Measurements from ENCODE around the gene C2orf81. TPM values are rescaled to one million over a fixed set of nuclear protein-coding genes. Genes with fewer than 3 reads are reported as not detected.

C2orf81 gene
- total and polyA plus RNA-seq, 10 of the 15 experiments (the other 5 are each of a cell fraction or from before 2014, with no cell fraction given) = 0.10 to 9.8 (median 2.7) TPM

- TF ChIP-seq PKNOX1 (IDR thresholded peaks at IDR 0.05) (peak; percentile 62), SMARCA5 (IDR thresholded peaks at IDR 0.05) (peak; percentile 71; the same call in 1 of the 2 replicates), YBX1 (IDR thresholded peaks at IDR 0.05) (no peak), CHD2 (IDR thresholded peaks at IDR 0.05; ENCODE audit: borderline replicate concordance, low read depth, low read length) (peak; percentile 59; the same call in 1 of the 2 replicates), SIN3A (IDR thresholded peaks at IDR 0.05; ENCODE audit: low read depth, low read length) (peak; percentile 96), CBX5 (IDR thresholded peaks at IDR 0.05; ENCODE audit: low read depth) (0 out of 2 replicates have a peak, but pooled peaks have one; percentile 5), TCF12 (IDR thresholded peaks at IDR 0.05; ENCODE audit: low read depth, low read length) (0 out of 2 replicates have a peak, but pooled peaks have one; percentile 33), ZNF274 (IDR thresholded peaks at IDR 0.05; ENCODE audit: insufficient read depth, insufficient read length) (no peak), IKZF1 (conservative IDR thresholded peaks at IDR 0.05) (peak; percentile 54; the same call in 1 of the 2 replicates), IRF4 (IDR thresholded peaks at IDR 0.05; ENCODE audit: low read depth, low read length) (no peak), GABPA (IDR thresholded peaks at IDR 0.05; ENCODE audit: low read depth) (no peak), SMAD5 (IDR thresholded peaks at IDR 0.05; ENCODE audit: low read depth) (peak; percentile 89), SMAD1 (IDR thresholded peaks at IDR 0.05; ENCODE audit: low read depth, partially characterized antibody) (peak; percentile 44), RAD21 (IDR thresholded peaks at IDR 0.05; ENCODE audit: insufficient read depth, low read depth, low read length) (no peak), ZBED1 (IDR thresholded peaks at IDR 0.05; ENCODE audit: borderline replicate concordance) (no peak), LARP7 (IDR thresholded peaks at IDR 0.05) (peak; percentile 90), SUZ12 (IDR thresholded peaks at IDR 0.05; ENCODE audit: unreplicated experiment) (no peak), NFYB (IDR thresholded peaks at IDR 0.05; ENCODE audit: insufficient read depth, low read depth, low read length) (no peak), EP300 (IDR thresholded peaks at IDR 0.05; ENCODE audit: borderline replicate concordance in 1 of 2, control insufficient read depth in 1 of 2, low read depth in 2 of 2, low read length in 2 of 2) (no peak), ZSCAN29 (IDR thresholded peaks at IDR 0.05) (peak; percentile 22; the same call in 1 of the 2 replicates), CTCF (IDR thresholded peaks at IDR 0.05 in 2 of 3, conservative IDR thresholded peaks at IDR 0.05 in 1 of 3; ENCODE audit: control insufficient read depth in 2 of 3, extremely low read depth in 1 of 3, insufficient read depth in 1 of 3, low read depth in 3 of 3, low read length in 3 of 3) (no peak), TBL1XR1 (IDR thresholded peaks at IDR 0.05; ENCODE audit: low read depth, low read length) (peak; percentile 79), SREBF1 (IDR thresholded peaks at IDR 0.05; ENCODE audit: low read length) (no peak), SPI1 (IDR thresholded peaks at IDR 0.05; ENCODE audit: borderline replicate concordance, insufficient read depth, low read depth, low read length) (peak; percentile 73; the same call in 1 of the 2 replicates), ASH2L (IDR thresholded peaks at IDR 0.05; ENCODE audit: borderline replicate concordance, low read depth) (no peak), ZZZ3 (IDR thresholded peaks at IDR 0.05; ENCODE audit: control insufficient read depth, insufficient read length, low read depth) (no peak), IRF3 (IDR thresholded peaks at IDR 0.05) (no peak)
- TF ChIP-seq, protein P1, sequence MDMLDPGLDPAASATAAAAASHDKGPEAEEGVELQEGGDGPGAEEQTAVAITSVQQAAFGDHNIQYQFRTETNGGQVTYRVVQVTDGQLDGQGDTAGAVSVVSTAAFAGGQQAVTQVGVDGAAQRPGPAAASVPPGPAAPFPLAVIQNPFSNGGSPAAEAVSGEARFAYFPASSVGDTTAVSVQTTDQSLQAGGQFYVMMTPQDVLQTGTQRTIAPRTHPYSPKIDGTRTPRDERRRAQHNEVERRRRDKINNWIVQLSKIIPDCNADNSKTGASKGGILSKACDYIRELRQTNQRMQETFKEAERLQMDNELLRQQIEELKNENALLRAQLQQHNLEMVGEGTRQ (IDR thresholded peaks at IDR 0.05; ENCODE audit: borderline replicate concordance, low read depth, low read length) = no peak
These were observed at the start of gene C2orf81, which contains the start of gene WDR54 (continued) for GRCh38 chr2:74421221-74421870.
